GM23338 (cell line): ENCODE measurements around the gene IGF1R. TPM values are rescaled to one million over a fixed set of nuclear protein-coding genes. Genes with fewer than 3 reads are reported as not detected.

Experiments
- EZH2phosphoT487 ChIP-seq: fragments of 200-600 bp; sonication (generic); IDR thresholded peaks from one replicate; pipeline ENCODE4 v1.8.1; 2018; ENCODE audit warnings: antibody characterized with exemption; ENCODE audit not compliant: unreplicated experiment
- JUNB ChIP-seq: IDR thresholded peaks from one replicate; pipeline ENCODE4 v1.6.1; 2016; ENCODE audit warnings: antibody characterized with exemption; ENCODE audit not compliant: unreplicated experiment
- POLR2AphosphoS5 ChIP-seq: IDR thresholded peaks from 2 replicates; pipeline ENCODE4 v1.6.1; 2016; ENCODE audit warnings: antibody characterized with exemption, low read depth
- REST ChIP-seq: IDR thresholded peaks from one replicate; pipeline ENCODE4 v1.6.1; 2018; ENCODE audit warnings: antibody characterized with exemption; ENCODE audit not compliant: unreplicated experiment
- STAT1 ChIP-seq: IDR thresholded peaks from one replicate; pipeline ENCODE4 v1.6.1; 2016; ENCODE audit warnings: antibody characterized with exemption; ENCODE audit not compliant: unreplicated experiment
- ZNF114 ChIP-seq: fragments of 250-450 bp; sonication (Bioruptor Pico); IDR thresholded peaks from 2 replicates; pipeline ENCODE4 v1.5.0; 2020; ENCODE audit warnings: mild to moderate bottlenecking, moderate library complexity
- ZNF331 ChIP-seq: fragments of 250-450 bp; sonication (Bioruptor Pico); IDR thresholded peaks from 2 replicates; pipeline ENCODE4 v1.5.0; 2020; ENCODE audit warnings: low read depth, mild to moderate bottlenecking, moderate library complexity
- ZNF462 ChIP-seq: fragments of 250-450 bp; sonication (Bioruptor Pico); IDR thresholded peaks from 2 replicates; pipeline ENCODE4 v1.5.0; 2020; ENCODE audit warnings: mild to moderate bottlenecking, moderate library complexity
- polyA plus RNA-seq: library from polyadenylated mRNA; unstranded; fragments of >200 nt; fragmentation: Nextera tagmentation; extraction: Ambion mirVana; gene quantifications from 2 replicates; pipeline ENCODE4 v1.2.1, GENCODE V29; 2016
- total RNA-seq: library from RNA; depleted of rRNA; stranded (reverse); fragments of >200 nt; shearing (Covaris generic); gene quantifications from 2 replicates; pipeline ENCODE4 v1.2.3, GENCODE V29; 2014

The IGF1R gene
- total and polyA plus RNA-seq, 2 experiments from 2014 or later = 20.4 to 92.2 TPM

- TF ChIP-seq ZNF462 = no peak
- no peak for TF ChIP-seq ZNF331 (CRISPR knock-in tag)
- TF ChIP-seq ZNF114 = no peak
- no peak for TF ChIP-seq POLR2AphosphoS5
- TF ChIP-seq EZH2phosphoT487 = no peak
- no peak for TF ChIP-seq JUNB
- TF ChIP-seq REST = no peak
- no peak for TF ChIP-seq STAT1
Measured at GRCh38 chr15:98830034-98830634, 181.8 kb downstream of the IGF1R start (continued).
